RWPE2 (cell line): ENCODE measurements around the gene NCDN.

ENCODE experiments used
- ATAC-seq: fragments of 200-7000 bp; cut with Tn5 transposase; 3 replicates; pipeline ENCODE4 v1.9.1; 2021; ENCODE audit warnings: low read depth
- DNase-seq: peaks from one replicate; pipeline ENCODE4 v3.0.0-alpha.2; 2020; ENCODE audit warnings: low spot score
- H3K27ac ChIP-seq: fragments of 450-650 bp; 2 replicates; pipeline ENCODE4 v1.5.1; 2017; ENCODE audit warnings: mild to moderate bottlenecking; ENCODE audit not compliant: poor library complexity, severe bottlenecking
- H3K27me3 ChIP-seq: fragments of 250-450 bp; sonication (Bioruptor Pico); 2 replicates; pipeline ENCODE4 v1.5.1; 2021; ENCODE audit warnings: mild to moderate bottlenecking, moderate library complexity; ENCODE audit not compliant: insufficient read depth, poor library complexity, severe bottlenecking
- H3K36me3 ChIP-seq: fragments of 250-450 bp; sonication (Bioruptor Pico); 2 replicates; pipeline ENCODE4 v1.5.1; 2020; ENCODE audit warnings: low read depth, mild to moderate bottlenecking, moderate library complexity
- H3K4me1 ChIP-seq: fragments of 250-450 bp; sonication (Bioruptor Pico); 2 replicates; pipeline ENCODE4 v1.5.1; 2021; ENCODE audit warnings: mild to moderate bottlenecking, moderate library complexity; ENCODE audit not compliant: insufficient read depth, poor library complexity, severe bottlenecking
- H3K4me3 ChIP-seq: fragments of 250-450 bp; sonication (Bioruptor Pico); 2 replicates; pipeline ENCODE4 v1.5.1; 2021; ENCODE audit warnings: mild to moderate bottlenecking, moderate library complexity; ENCODE audit not compliant: severe bottlenecking
- H3K9me3 ChIP-seq: fragments of 250-450 bp; sonication (Bioruptor Pico); 2 replicates; pipeline ENCODE4 v1.5.1; 2021; ENCODE audit warnings: mild to moderate bottlenecking, moderate library complexity; ENCODE audit not compliant: severe bottlenecking
- CTCF ChIP-seq: fragments of 450-650 bp; IDR thresholded peaks from one replicate; pipeline ENCODE4 v1.5.1; 2017; ENCODE audit warnings: mild to moderate bottlenecking, moderate library complexity; ENCODE audit not compliant: poor library complexity, severe bottlenecking

Gene NCDN

GRCh38 chr1:35569936-35570335 lies 12.3 kb downstream of the NCDN start:
- Histone ChIP-seq H3K27ac (no peak overlapping the region), H3K36me3 (0 out of 2 replicates have a peak, but pooled peaks cover 4% of the 10 kb centered on the region), H3K9me3 (no peaks in the 10 kb centered on the region), H3K4me3 (no peak overlapping the region), H3K27me3 (no peaks in the 10 kb centered on the region), H3K4me1 (no peaks in the 10 kb centered on the region)
- ATAC-seq (no peak), DNase-seq (no peak)
- TF ChIP-seq CTCF, result no peak

- DNase-seq (no peak), ATAC-seq (no peak)
- no peaks in the 10 kb centered on the region for H3K9me3 ChIP-seq
- H3K4me3 ChIP-seq, result no peak overlapping the region
- TF ChIP-seq CTCF, result no peak
- H3K4me1 ChIP-seq, result no peaks in the 10 kb centered on the region
- H3K27me3 ChIP-seq, result no peaks in the 10 kb centered on the region
- no peak overlapping the region for H3K27ac ChIP-seq
- no peaks in the 10 kb centered on the region for H3K36me3 ChIP-seq
Measured at GRCh38 chr1:35570589-35571137, 13.1 kb downstream of the NCDN start.

- H3K4me3 ChIP-seq, result no peak overlapping the region
- no peaks in the 10 kb centered on the region for H3K27me3 ChIP-seq
- no peak for TF ChIP-seq CTCF
- no peak for ATAC-seq
- no peak for DNase-seq
- H3K36me3 ChIP-seq, result no peaks in the 10 kb centered on the region
- no peak overlapping the region for H3K27ac ChIP-seq
- no peaks in the 10 kb centered on the region for H3K9me3 ChIP-seq
- no peaks in the 10 kb centered on the region for H3K4me1 ChIP-seq
Measured at GRCh38 chr1:35571263-35571662, 13.7 kb downstream of the NCDN start.

- no peaks in the 10 kb centered on the region for H3K36me3 ChIP-seq
- ATAC-seq, result 0 out of 3 replicates have a peak, but pooled peaks have one; percentile 18
- no peak for TF ChIP-seq CTCF
- H3K4me3 ChIP-seq, result no peak overlapping the region
- no peaks in the 10 kb centered on the region for H3K4me1 ChIP-seq
- DNase-seq, result no peak
- H3K27me3 ChIP-seq, result no peaks in the 10 kb centered on the region
- no peak overlapping the region for H3K27ac ChIP-seq
- H3K9me3 ChIP-seq, result no peaks in the 10 kb centered on the region
Measured at GRCh38 chr1:35572296-35572695, 14.7 kb downstream of the NCDN start.
